UCSD-AML1 (cell line): ENCODE results near the gene SULF2.
A peak's percentile ranks its signal among the peaks of the same experiment; 100 is the strongest.

Experiments used
- DNase-seq: peaks from one replicate; lab custom pipeline; 2025; ENCODE audit not compliant: unreplicated experiment; lab: John Stamatoyannopoulos, UW

Gene SULF2

DNA sequence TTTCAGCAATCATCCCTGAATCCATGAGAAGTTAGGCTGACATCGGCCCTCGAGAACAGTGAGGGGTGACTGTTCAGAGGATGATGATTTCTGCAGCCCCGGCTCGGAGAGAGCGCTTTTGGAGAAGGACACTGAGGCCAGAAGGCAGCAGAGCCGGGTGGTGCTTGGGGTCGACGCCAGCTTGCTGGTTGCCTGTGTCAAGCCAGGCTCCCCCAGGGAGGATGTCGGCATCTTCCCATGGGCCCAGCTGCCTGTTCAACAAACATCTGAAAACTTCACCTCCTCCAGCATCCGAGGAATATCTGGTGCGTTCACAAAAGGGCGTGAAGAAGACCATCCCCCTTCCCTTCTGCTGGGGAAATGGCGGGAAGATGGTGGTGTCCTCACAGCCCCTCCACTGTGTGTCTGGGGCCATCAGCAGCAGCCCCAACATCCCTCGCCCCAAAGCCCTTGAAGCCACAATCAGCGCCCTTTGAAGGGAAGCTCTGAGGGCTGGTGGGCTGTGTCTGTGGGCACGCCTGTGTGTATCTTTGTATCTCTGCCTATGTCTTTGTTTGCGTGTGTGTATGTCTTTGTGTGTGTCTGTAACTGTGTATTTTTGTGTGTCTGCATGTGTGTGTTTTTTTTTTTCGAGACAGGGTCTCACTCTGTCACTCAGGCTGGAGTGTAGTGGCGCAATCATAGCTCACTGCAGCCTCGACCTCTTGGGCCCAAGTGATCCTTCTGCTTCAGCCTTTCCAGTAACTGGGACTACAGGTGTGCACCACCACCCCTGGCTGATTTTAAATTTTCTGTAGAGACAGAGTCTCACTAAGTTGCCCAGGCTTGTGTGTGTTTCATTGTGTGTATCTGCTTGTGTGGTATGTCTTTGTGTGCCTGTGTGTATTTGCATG lies 97.9 kb downstream of the SULF2 start:
- no peak for DNase-seq

DNA sequence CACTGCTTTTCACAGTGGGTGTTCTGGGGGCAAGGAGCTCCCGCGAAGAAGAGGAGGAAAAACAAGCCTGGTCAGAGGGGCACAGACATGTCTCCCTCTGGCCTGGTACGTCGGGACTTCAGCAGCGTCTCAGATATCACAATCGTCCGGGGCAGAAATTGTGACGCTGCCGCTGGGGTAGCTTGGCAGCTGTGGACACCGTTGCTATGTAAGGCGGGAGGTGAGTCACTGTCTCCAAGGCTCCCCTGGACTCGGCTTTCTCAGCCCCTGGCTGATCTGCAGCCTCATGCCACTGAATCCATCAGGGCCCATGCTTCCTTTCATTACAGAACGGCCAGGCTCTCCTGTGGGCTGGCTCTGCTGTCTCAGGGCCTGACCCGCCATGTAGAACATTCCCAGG lies 98.7 kb downstream of the SULF2 start:
- DNase-seq: no peak

- no peak for DNase-seq
Observed at GRCh38 chr20:47684306-47685080, 100.8 kb downstream of the SULF2 start.

DNA sequence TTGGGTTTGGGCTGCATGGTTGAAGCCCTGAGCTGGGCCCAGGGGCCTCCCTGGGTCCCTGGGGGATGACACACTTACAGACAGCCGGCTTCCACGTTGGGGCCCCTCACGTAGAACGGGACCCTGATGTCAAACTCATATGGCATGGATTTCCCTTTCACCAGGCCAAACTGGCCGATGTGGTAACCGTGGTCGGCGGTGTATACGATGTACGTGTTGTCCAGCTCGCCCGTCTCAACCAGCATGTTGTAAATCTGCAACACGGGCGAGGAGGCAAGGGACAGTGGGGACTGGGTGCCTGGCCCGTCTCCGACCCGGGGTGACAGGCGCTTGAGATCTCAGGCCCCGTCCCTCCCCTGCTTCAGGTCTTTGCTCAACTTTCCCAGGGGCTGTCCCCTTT lies 102.4 kb downstream of the SULF2 start:
- DNase-seq: no peak

DNA sequence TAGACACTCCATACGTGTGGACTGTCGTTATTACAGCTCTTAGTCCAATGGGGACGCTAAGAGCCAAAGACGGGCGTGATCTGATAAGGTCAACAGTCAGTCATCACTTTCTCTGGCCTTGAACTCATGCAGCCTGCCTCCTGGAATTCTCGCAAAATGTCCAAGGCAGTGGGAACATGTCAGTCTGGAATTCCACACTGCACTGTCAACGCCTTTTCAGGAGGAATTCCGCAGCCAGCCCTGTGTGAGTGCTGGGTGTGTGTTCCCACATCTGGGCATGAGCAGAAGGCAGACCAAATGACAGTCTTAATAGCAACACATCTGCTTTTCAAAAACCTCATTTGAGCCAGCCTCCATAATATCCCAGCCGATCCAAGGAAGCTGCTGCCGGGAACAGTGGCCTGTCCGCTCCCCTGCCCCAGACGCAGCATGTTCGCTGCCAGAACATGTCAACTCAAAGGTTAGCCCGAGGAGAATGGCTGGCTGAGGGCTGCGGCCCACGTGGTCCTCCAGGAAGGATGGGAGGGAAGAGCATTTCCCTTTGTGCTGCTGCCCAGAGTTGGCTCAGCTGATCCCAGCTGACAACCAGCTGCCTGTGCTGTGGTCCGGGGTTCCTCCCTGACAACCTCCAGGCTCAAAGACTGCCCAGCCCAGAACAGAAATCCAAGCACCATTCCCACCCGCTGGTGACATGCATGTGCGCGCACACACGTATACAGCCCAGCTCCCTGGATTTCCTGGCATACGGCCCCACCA lies 103.1 kb downstream of the SULF2 start:
- peak; percentile 25 for DNase-seq

- no peak for DNase-seq
Observed at GRCh38 chr20:47680804-47681529, 104.3 kb downstream of the SULF2 start.

GRCh38 chr20:47679462-47679861 lies 105.8 kb downstream of the SULF2 start:
- DNase-seq: no peak

- no peak for DNase-seq
Observed at GRCh38 chr20:47678536-47678935, 106.7 kb downstream of the SULF2 start.

GRCh38 chr20:47677635-47678453 lies 107.4 kb downstream of the SULF2 start:
- DNase-seq: peak; percentile 43

GRCh38 chr20:47676912-47677634 lies 108.2 kb downstream of the SULF2 start:
- peak; percentile 28 for DNase-seq

DNA sequence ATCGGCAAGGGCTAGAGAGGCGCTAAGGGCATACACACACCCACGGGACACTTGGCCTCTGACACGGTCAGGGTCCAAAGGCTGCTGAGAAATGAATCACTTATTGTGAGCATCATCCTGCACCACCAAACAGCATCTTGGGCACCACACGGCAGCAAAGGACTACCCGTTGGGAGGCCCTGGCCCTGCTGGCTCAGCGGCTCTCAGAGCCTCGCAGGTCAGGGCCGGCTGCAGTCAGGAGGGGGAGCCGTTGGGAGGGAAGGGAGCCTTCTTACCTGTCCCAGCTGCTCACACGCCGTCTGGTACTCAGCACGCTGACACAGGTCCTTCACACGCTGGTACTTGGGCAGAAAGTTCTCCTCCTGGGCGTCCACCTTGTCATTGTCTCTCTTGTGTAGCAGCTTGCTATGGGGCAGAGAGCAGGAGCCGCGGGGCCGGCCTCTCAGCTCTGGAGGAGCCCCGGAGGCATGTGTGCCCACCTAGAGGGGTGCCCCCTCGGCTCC lies 109.0 kb downstream of the SULF2 start:
- DNase-seq: no peak

DNA sequence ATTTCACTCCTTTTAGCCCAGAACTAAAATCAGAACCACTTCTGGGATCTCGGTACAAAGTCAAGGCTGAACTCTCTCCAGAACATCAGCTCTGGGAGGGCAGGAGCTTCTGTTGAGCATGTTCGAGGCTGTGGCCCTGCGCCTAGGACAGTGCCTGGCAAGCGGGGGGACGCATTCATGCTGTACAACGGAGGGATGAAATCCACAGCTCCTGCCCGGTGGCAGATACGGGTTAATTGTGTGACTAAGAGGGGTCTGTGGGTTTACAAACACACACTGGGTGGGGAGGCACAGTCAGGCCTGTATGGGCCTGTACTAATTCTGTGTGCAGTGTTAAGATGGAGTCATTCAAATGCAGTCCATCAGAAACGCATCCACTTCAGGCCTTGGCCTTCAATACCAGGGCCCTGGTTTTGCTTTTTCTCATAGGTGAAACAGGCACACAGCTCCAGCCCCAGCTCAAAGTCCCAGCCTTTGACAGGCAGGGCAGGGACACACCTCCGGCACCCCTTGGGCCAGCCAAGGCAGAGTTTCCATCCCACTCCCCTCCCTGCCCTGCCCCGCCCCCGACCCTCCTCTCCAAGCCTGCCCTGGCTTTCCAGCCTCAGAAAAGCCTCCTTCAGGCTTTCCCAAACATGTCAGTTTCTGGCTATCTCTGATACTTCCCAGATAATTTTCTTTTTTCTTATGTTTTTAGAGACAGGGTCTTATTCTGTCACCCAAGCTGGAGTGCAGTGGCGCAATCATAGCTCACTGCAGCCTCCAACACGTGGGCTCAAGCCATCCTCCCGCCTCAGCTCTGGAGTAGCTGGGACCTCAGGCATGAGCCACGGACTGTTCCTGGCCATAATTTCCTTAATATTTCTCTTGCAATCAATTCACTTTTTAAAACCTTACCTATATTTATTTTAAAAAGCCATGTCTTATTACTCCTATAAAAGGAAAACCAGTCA lies 109.8 kb downstream of the SULF2 start:
- DNase-seq: no peak

GRCh38 chr20:47674686-47675085 lies 110.6 kb downstream of the SULF2 start:
- no peak for DNase-seq

DNA sequence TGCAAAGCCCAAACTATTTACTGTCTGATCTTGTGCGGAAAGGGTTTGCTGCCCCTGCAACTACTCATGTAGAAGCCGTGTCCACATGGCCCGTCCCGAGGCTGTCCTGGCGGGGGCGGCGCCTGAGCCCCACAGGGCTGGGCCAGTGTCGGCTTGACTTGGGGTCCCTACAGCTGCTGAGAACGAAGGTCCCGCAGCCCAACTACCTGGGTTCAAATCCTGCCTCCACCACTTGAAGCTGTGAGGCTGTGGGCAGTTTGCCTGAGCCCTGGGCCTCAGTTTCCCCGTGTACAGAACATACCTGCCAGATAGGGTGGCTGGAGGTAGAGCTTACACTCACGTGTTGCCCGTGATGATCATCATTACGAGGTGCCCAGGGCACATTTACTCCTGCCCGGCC lies 111.1 kb downstream of the SULF2 start:
- no peak for DNase-seq

- no peak for DNase-seq
Observed at GRCh38 chr20:47673671-47673955, 111.7 kb downstream of the SULF2 start.

- no peak for DNase-seq
Observed at GRCh38 chr20:47672886-47673670, 112.2 kb downstream of the SULF2 start.

DNA sequence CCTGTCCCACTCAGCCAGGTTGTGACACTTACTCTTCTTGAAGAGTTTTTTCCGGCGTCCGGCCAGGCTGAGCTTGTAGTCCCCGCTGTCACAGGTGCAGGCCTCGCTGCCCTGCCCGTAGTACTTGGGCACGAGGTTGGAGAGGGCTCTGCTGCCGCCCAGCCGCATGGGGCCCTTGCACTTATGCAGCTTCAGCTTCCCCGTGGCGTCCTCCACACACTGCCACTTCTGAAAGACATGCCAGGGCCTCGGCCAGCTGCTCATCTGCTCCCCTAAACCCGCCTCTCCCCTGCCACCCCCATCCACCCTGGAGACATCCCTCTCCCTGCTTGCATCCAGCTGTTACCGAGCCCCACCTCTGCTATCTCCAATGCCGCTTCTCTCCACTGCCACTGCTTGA lies 113.1 kb downstream of the SULF2 start:
- DNase-seq: no peak
